ENCODE measurements around the gene EPHA8.

The EPHA8 gene

DNA sequence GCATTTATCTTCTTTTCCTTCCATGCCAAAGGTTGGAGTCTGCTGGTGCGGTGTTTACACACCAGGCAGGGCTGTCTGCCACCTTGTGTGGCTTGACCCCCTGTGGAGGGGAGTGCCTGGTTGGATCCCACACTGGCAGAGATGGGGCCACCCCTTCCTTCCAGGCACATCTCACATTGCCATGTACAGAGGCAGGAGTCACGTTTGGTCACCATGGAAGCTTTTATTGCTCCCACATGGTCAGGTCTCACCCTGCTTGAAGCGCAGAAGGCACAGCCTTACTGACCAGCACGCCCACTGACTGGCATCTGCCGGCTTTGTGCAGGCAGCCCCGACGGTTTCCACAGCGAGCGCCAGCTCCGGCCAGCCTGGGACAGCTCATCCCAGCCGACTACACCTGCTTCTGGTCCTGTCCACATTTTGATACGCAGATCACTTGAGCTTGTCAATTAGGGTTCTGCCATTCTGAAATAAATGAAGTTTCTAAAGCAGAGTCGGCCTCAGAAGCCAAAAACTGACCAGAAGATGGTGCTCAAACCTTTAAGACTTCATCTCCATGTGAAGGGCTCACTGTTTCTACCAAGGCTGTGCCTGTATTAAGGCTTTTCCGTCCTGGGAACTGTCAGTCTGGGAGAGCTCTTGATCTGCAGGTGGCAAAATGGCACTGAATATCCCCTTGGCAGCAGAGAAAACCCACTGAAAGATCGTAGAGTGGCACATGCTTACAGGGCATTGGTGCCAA lies 35.6 kb upstream of the EPHA8 start:
- H3K4me3 ChIP-seq (ENCODE audit: low read depth, low read length) = no peak overlapping the region
- TF ChIP-seq, protein P1, sequence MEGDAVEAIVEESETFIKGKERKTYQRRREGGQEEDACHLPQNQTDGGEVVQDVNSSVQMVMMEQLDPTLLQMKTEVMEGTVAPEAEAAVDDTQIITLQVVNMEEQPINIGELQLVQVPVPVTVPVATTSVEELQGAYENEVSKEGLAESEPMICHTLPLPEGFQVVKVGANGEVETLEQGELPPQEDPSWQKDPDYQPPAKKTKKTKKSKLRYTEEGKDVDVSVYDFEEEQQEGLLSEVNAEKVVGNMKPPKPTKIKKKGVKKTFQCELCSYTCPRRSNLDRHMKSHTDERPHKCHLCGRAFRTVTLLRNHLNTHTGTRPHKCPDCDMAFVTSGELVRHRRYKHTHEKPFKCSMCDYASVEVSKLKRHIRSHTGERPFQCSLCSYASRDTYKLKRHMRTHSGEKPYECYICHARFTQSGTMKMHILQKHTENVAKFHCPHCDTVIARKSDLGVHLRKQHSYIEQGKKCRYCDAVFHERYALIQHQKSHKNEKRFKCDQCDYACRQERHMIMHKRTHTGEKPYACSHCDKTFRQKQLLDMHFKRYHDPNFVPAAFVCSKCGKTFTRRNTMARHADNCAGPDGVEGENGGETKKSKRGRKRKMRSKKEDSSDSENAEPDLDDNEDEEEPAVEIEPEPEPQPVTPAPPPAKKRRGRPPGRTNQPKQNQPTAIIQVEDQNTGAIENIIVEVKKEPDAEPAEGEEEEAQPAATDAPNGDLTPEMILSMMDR (IDR thresholded peaks at IDR 0.05; ENCODE audit: insufficient read depth, low read depth, low read length, missing control alignments) = no peak
- no peak for DNase-seq (ENCODE audit: low read depth)

DNA sequence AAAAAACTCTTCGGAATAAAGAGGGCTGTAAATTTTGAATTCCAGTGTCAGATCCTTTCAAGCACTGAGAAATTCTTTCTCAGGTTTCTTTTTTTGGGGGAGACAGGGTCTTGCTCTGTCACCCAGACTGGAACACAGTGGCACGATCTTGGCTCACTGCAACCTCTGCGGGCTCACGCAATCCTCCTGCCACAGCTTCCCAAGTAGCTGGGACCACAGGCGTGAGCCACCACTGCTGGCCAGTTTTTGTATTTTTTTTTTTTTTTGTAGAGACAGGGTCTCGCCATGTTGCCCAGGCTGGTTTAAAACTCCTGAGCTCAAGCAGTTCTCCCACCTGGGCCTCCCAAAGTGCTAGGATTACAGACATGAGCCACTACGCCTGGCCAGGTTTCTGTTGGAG lies 34.8 kb upstream of the EPHA8 start:
- TF ChIP-seq, protein P1 (IDR thresholded peaks at IDR 0.05; ENCODE audit: insufficient read depth, low read depth, low read length, missing control alignments) = no peak
- H3K4me3 ChIP-seq (ENCODE audit: low read depth, low read length) = no peak overlapping the region
- no peak for DNase-seq (ENCODE audit: low read depth)

DNA sequence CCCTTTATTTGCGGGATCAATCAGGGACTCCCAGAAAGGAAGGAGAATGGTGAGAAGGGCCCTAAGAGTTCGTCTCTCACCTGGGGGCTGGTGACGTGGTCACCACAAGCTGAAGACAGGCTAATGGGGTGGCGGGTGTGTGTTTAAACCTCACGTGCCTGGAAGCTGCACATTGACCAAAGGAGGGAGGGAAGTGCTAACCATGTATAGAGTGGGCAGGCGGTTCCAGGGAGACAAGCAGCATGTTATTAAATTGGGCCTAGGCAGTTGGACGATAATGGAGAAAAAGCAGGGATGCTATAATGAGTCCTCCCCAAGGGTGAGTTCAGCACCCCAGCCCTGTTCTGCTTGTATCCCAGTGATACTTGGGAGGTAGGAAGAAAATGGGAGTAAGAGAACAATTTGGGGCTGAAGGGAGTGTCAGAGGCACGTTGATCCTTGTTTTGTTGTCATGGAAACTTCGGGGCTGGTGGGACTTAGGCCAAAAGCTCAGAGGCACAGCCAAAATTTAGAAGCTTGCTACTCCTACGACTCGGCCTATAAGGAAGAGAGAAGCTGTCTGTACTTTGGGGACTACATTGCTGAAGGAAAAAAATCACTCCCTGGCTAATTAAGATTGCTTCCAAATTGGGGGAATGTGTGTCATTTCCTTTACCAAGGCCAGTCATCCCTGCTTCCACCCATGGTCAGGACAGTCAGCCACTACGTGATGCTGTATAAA lies 33.2 kb upstream of the EPHA8 start:
- H3K4me3 ChIP-seq (ENCODE audit: low read depth, low read length) = no peak overlapping the region
- TF ChIP-seq, protein P1 (IDR thresholded peaks at IDR 0.05; ENCODE audit: insufficient read depth, low read depth, low read length, missing control alignments) = no peak
- DNase-seq (ENCODE audit: low read depth) = no peak

DNA sequence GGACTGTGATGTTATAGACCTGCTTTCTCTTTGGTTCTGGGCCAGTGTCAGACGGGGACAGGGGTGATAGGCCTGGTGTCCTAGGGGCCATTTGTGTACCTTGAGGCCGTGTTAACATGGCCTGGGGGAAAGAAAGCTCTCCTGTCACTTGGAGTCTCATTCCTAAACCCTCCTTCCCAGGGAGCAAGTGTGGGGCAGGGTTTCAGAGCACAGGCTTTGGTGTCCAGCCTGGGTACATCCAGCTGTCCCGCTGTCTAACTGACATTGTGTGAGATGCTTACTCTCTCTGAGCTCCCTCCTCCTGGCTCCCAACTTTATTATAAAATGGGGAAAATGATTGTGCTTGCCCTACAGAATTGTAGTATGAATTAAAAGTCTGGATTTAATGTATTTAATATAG lies 32.6 kb upstream of the EPHA8 start:
- TF ChIP-seq, protein P1 (IDR thresholded peaks at IDR 0.05; ENCODE audit: insufficient read depth, low read depth, low read length, missing control alignments) = no peak
- DNase-seq (ENCODE audit: low read depth) = no peak
- no peak overlapping the region for H3K4me3 ChIP-seq (ENCODE audit: low read depth, low read length)

DNA sequence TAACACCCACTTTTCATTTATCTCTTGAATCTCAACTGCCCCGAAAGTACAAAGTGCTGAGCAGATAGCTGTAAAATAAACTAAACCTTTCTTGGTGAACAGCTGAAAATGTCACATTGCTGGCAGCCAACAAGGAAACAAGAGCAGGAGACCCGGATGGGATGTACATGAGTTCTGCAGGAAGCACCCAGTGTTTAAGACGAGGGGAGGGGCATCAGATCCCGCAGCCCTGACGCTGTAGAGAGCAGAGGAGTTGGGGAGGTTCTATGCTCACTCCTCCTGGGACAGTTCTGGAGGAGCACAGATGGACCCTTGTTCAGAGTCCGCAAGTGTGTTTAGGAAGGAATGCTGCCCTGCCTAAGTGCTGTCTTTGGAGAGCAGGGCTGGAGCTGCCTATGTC lies 32.0 kb upstream of the EPHA8 start:
- H3K4me3 ChIP-seq (ENCODE audit: low read depth, low read length) = no peak overlapping the region
- no peak for DNase-seq (ENCODE audit: low read depth)
- TF ChIP-seq, protein P1 (IDR thresholded peaks at IDR 0.05; ENCODE audit: insufficient read depth, low read depth, low read length, missing control alignments) = no peak

DNA sequence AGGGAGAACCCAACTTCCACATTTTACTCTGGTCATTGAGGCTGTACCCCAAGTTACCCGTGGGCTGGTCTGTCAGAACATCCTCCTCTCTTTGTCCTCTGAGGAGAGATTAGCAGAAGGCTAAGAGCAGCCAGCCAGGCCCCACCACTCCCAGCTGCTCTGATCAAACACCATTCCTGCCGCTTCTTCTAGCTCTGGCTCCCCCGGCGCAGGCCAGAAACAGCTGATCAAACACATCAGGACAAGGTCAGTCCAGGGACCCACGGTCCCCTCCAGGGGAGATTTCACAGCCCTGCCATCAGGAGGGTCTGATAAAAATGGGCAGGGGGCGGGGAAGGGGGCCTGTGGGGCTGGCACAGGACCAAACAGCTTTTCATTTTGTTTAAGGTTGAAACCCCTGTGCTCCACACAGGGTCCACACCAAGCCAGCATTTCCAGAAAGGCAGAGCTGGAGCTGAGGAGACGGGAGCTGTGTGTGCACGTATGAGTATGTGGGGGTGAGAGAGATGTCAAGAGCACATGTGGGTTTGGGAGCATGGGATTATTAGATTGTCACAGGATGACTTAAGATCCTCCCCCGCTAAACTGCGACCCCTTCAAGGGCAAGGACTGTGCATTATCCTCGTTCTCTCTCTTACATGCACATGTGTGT lies 29.9 kb upstream of the EPHA8 start:
- TF ChIP-seq, protein P1 (IDR thresholded peaks at IDR 0.05; ENCODE audit: insufficient read depth, low read depth, low read length, missing control alignments) = no peak
- H3K4me3 ChIP-seq (ENCODE audit: low read depth, low read length) = no peak overlapping the region
- DNase-seq (ENCODE audit: low read depth) = no peak
